ENCODE results near the gene SFXN5. TPM values are rescaled to one million over a fixed set of nuclear protein-coding genes. Genes with fewer than 3 reads are reported as not detected.

Gene SFXN5
- total RNA-seq, 1 donor from 2014 or later, result 12.7 TPM

- H3K9me3 Mint-ChIP-seq (ENCODE audit: unreplicated experiment), result no peaks in the 10 kb centered on the region
- no peaks in the 10 kb centered on the region for H3K27me3 Mint-ChIP-seq (ENCODE audit: unreplicated experiment)
- no peaks in the 10 kb centered on the region for H3K36me3 Mint-ChIP-seq (ENCODE audit: unreplicated experiment)
- no peak for DNase-seq (ENCODE audit: extremely low spot score, unreplicated experiment)
- TF ChIP-seq CTCF (IDR thresholded peaks at IDR 0.05), result no peak
- peaks cover 48% of the 10 kb centered on the region for H3K4me1 Mint-ChIP-seq (ENCODE audit: unreplicated experiment)
- H3K4me3 Mint-ChIP-seq (ENCODE audit: unreplicated experiment), result peak overlapping the region; percentile 34
- H3K27ac Mint-ChIP-seq (ENCODE audit: unreplicated experiment), result peak overlapping the region; percentile 94
Measured at GRCh38 chr2:73063909-73064875, 7.3 kb downstream of the SFXN5 start.

GRCh38 chr2:73063472-73063871 is 8.0 kb downstream of the SFXN5 start:
- no peaks in the 10 kb centered on the region for H3K9me3 Mint-ChIP-seq (ENCODE audit: unreplicated experiment)
- no peak for TF ChIP-seq CTCF (IDR thresholded peaks at IDR 0.05)
- H3K4me3 Mint-ChIP-seq (ENCODE audit: unreplicated experiment), result peak overlapping the region; percentile 34
- H3K4me1 Mint-ChIP-seq (ENCODE audit: unreplicated experiment), result peaks cover 40% of the 10 kb centered on the region
- H3K36me3 Mint-ChIP-seq (ENCODE audit: unreplicated experiment), result no peaks in the 10 kb centered on the region
- no peaks in the 10 kb centered on the region for H3K27me3 Mint-ChIP-seq (ENCODE audit: unreplicated experiment)
- peak overlapping the region; percentile 94 for H3K27ac Mint-ChIP-seq (ENCODE audit: unreplicated experiment)
- no peak for DNase-seq (ENCODE audit: extremely low spot score, unreplicated experiment)

GRCh38 chr2:73059106-73059505 is 12.4 kb downstream of the SFXN5 start:
- H3K27me3 Mint-ChIP-seq (ENCODE audit: unreplicated experiment), result no peaks in the 10 kb centered on the region
- peaks cover 21% of the 10 kb centered on the region for H3K4me1 Mint-ChIP-seq (ENCODE audit: unreplicated experiment)
- H3K9me3 Mint-ChIP-seq (ENCODE audit: unreplicated experiment), result peaks cover 6% of the 10 kb centered on the region
- DNase-seq (ENCODE audit: extremely low spot score, unreplicated experiment), result no peak
- peaks cover 20% of the 10 kb centered on the region for H3K36me3 Mint-ChIP-seq (ENCODE audit: unreplicated experiment)
- H3K27ac Mint-ChIP-seq (ENCODE audit: unreplicated experiment), result no peak overlapping the region
- TF ChIP-seq CTCF (IDR thresholded peaks at IDR 0.05), result no peak
- no peak overlapping the region for H3K4me3 Mint-ChIP-seq (ENCODE audit: unreplicated experiment)

GRCh38 chr2:73054980-73055379 is 16.5 kb downstream of the SFXN5 start:
- H3K36me3 Mint-ChIP-seq (ENCODE audit: unreplicated experiment), result peaks cover 20% of the 10 kb centered on the region
- no peak for DNase-seq (ENCODE audit: extremely low spot score, unreplicated experiment)
- H3K9me3 Mint-ChIP-seq (ENCODE audit: unreplicated experiment), result peaks cover 6% of the 10 kb centered on the region
- peaks cover 8% of the 10 kb centered on the region for H3K4me1 Mint-ChIP-seq (ENCODE audit: unreplicated experiment)
- TF ChIP-seq CTCF (IDR thresholded peaks at IDR 0.05), result no peak
- H3K4me3 Mint-ChIP-seq (ENCODE audit: unreplicated experiment), result no peak overlapping the region
- no peaks in the 10 kb centered on the region for H3K27me3 Mint-ChIP-seq (ENCODE audit: unreplicated experiment)
- H3K27ac Mint-ChIP-seq (ENCODE audit: unreplicated experiment), result no peak overlapping the region

GRCh38 chr2:73053316-73054114 is 18.0 kb downstream of the SFXN5 start:
- H3K4me1 Mint-ChIP-seq (ENCODE audit: unreplicated experiment), result peaks cover 9% of the 10 kb centered on the region
- H3K36me3 Mint-ChIP-seq (ENCODE audit: unreplicated experiment), result peaks cover 20% of the 10 kb centered on the region
- TF ChIP-seq CTCF (IDR thresholded peaks at IDR 0.05), result no peak
- H3K27me3 Mint-ChIP-seq (ENCODE audit: unreplicated experiment), result no peaks in the 10 kb centered on the region
- no peak overlapping the region for H3K4me3 Mint-ChIP-seq (ENCODE audit: unreplicated experiment)
- DNase-seq (ENCODE audit: extremely low spot score, unreplicated experiment), result no peak
- H3K27ac Mint-ChIP-seq (ENCODE audit: unreplicated experiment), result no peak overlapping the region
- H3K9me3 Mint-ChIP-seq (ENCODE audit: unreplicated experiment), result peaks cover 6% of the 10 kb centered on the region
